Measurements from ENCODE around the gene STK32B. TPM values are rescaled to one million over a fixed set of nuclear protein-coding genes. Genes with fewer than 3 reads are reported as not detected.

STK32B gene
- total RNA-seq, 1 experiment from 2014 or later, result 11.6 TPM

DNA sequence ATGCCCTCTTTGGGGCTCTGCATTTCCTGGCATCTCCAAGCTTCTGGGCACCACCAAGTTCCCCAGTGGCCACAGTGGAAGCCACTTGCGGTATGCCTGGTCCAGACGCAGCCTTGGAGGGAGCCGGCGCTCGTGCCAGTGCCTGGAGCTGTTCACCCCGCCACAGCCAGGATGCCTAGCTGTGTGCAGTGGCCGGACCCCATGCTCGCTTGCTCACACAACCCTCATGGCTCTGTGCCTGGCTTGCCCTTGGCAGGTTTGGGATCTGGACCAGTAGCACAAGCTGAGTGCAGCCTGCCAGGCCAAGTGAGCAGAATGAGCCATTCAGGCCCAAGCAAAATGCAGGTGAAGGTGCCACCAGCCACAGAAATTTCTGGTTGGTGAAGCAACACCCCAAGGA is 373.6 kb downstream of the STK32B start:
- no peak overlapping the region for H3K27ac ChIP-seq (ENCODE audit: low read length)
- no TSS peak for BruUV-seq (replicated peaks)
- no peak overlapping the region for H3K4me3 ChIP-seq (ENCODE audit: low read depth in 2 of 2, low read length in 2 of 2)
- no peak for ATAC-seq
- no peaks in the 10 kb centered on the region for H3K36me3 ChIP-seq (ENCODE audit: control insufficient read depth, insufficient read depth, low read length)
- intact Hi-C loops (cut with micrococcal nuclease; ENCODE audit: unreplicated experiment) (no loop called here), in situ Hi-C loops (cut with HindIII; ENCODE audit: low pct_unique_long_range_greater_than_20kb, low sequenced_read_pairs) (no loop called here)
- no peaks in the 10 kb centered on the region for H3K9me3 ChIP-seq (ENCODE audit: control insufficient read depth, insufficient read depth, low read depth, low read length)
- ChIA-PET CTCF (no interaction called here), POLR2A (no interaction called here)
- no peak for TF ChIP-seq POLR2AphosphoS5 (IDR thresholded peaks at IDR 0.05; ENCODE audit: low read depth, low read length)
- TF ChIP-seq TCF7L2 (IDR thresholded peaks at IDR 0.05; ENCODE audit: low read depth, low read length), result no peak
- TF ChIP-seq REST (IDR thresholded peaks at IDR 0.05; ENCODE audit: insufficient read depth in 1 of 2, low read depth in 2 of 2, low read length in 1 of 2), result no peak
- TF ChIP-seq SIN3A (IDR thresholded peaks at IDR 0.05; ENCODE audit: borderline replicate concordance, insufficient read depth, low read depth, low read length), result no peak
- no peak for TF ChIP-seq CTCF (IDR thresholded peaks at IDR 0.05)
- no peaks in the 10 kb centered on the region for H3K27me3 ChIP-seq (ENCODE audit: control insufficient read depth, insufficient read depth, low read length)
- DNase-seq (ENCODE audit: low read depth, low spot score), result no peak
- no peaks in the 10 kb centered on the region for H3K4me1 ChIP-seq (ENCODE audit: control insufficient read depth, insufficient read depth, low read length)

GRCh38 chr4:5429747-5430146 is 378.5 kb downstream of the STK32B start:
- H3K4me1 ChIP-seq (ENCODE audit: control insufficient read depth, insufficient read depth, low read length), result no peaks in the 10 kb centered on the region
- in situ Hi-C loops (cut with HindIII; ENCODE audit: low pct_unique_long_range_greater_than_20kb, low sequenced_read_pairs), result no loop called here
- no TSS peak for BruUV-seq (replicated peaks)
- no peak overlapping the region for H3K27ac ChIP-seq (ENCODE audit: low read length)
- CTCF ChIA-PET, result no interaction called here
- no peak overlapping the region for H3K4me3 ChIP-seq (ENCODE audit: low read depth in 2 of 2, low read length in 2 of 2)
- no peaks in the 10 kb centered on the region for H3K9me3 ChIP-seq (ENCODE audit: control insufficient read depth, insufficient read depth, low read depth, low read length)
- no peak for TF ChIP-seq SIN3A (IDR thresholded peaks at IDR 0.05; ENCODE audit: borderline replicate concordance, insufficient read depth, low read depth, low read length)
- TF ChIP-seq POLR2AphosphoS5 (IDR thresholded peaks at IDR 0.05; ENCODE audit: low read depth, low read length), result no peak
- TF ChIP-seq REST (IDR thresholded peaks at IDR 0.05; ENCODE audit: insufficient read depth in 1 of 2, low read depth in 2 of 2, low read length in 1 of 2), result no peak
- no peak for TF ChIP-seq TCF7L2 (IDR thresholded peaks at IDR 0.05; ENCODE audit: low read depth, low read length)
- TF ChIP-seq CTCF (IDR thresholded peaks at IDR 0.05), result no peak
- H3K36me3 ChIP-seq (ENCODE audit: control insufficient read depth, insufficient read depth, low read length), result no peaks in the 10 kb centered on the region
- DNase-seq (ENCODE audit: low read depth, low spot score) (no peak), ATAC-seq (no peak)
- POLR2A ChIA-PET, result no interaction called here
- H3K27me3 ChIP-seq (ENCODE audit: control insufficient read depth, insufficient read depth, low read length), result no peaks in the 10 kb centered on the region
- intact Hi-C loops (cut with micrococcal nuclease; ENCODE audit: unreplicated experiment), result no loop called here

Data from Panc1 (cell line).